HG02970 (cell line): ENCODE measurements around the gene KIAA0586.
"Not testable (repeated sequence)": the region's sequence is repeated elsewhere in the genome, so short reads cannot be mapped to it uniquely, and the experiment has no call there.

Experiments used
- ATAC-seq: cut with Tn5 transposase; IDR thresholded peaks from one replicate; pipeline ENCODE4 v1.9.1; 2021; ENCODE audit warnings: mild to moderate bottlenecking, moderate library complexity, moderate number of reproducible peaks; ENCODE audit not compliant: unreplicated experiment, low FRiP score

Gene KIAA0586

DNA sequence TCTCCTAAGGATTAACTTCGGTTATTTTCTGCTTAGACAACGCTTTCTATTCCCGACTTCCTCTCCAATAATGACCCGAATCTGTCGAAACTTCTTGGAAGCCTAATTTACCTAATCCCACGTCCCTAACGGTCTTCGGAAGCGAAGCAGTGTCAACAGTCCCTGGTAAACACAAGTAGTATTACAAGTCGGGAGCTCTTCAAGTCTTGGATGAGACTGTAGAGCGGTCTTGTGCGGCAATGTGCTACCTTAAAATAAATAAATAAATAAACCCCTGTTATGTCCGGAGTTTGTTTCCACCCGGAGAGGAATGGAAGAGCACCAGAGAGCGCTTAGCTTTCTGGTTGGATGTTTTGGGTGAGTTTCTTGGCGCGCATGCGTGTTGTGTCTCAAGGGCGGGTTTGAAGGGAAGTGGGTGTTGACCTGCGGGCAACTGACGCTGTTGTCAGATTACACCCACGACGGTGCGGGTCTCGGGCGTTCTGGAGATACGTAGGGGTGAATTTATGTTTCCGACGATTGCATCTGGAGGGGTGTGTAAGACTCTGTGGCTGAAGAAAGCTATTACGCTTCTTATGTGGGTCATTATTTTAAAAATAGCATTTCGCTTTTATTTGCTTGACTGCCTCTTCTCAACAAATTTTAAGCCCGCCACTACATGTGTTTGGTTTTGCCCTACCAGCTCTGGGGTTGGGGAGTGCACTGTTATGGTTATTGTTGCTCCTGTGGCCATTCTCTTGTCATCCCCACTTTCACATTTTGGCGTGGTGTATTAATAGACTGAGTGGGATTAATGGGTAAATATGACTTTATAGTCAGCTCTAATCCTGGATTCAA, at the start of gene KIAA0586, which contains the start of gene TIMM9:
Gene KIAA0586, plus strand, starts transcription at position 439 of the 837 bp plus-strand sequence. CDS start 546 bp downstream, outside the sequence.
Gene TIMM9, minus strand, starts transcription at position 251 of the 837 bp plus-strand sequence. CDS start 15,586 bp downstream, outside the sequence.
- peak; percentile 93 for ATAC-seq

DNA sequence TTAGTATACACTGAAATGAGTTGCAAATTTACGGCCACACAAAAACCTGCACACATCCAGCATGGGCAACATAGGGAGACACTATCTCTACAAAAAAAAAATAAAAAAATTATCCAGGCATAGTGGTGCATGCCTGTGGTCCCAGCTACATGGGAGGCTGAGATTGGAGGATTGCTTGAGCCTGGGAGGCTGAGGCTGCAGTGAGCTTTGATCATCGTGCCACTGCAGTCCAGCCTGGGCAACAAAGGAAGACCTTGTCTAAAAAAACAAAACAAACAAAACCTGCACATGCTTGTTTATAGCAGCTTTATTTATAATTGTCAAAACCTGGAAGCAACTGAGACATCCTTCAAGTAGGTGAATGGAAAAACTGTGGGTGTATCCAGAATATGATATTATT, 36.7 kb upstream of the KIAA0586 start:
- ATAC-seq: no peak

DNA sequence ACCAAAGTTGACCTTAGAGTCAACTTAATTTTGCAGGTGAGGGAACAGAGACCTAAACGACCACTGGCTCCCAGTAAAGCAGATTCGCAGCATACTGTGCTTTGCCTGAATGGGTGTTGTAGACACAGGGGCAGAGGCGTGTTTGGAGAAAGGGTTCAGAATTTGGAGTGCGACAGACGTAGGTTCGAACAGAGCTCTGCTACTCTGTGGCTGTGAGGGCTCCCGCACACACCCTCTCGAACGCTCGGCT, 32.0 kb upstream of the KIAA0586 start:
- ATAC-seq: no peak

DNA sequence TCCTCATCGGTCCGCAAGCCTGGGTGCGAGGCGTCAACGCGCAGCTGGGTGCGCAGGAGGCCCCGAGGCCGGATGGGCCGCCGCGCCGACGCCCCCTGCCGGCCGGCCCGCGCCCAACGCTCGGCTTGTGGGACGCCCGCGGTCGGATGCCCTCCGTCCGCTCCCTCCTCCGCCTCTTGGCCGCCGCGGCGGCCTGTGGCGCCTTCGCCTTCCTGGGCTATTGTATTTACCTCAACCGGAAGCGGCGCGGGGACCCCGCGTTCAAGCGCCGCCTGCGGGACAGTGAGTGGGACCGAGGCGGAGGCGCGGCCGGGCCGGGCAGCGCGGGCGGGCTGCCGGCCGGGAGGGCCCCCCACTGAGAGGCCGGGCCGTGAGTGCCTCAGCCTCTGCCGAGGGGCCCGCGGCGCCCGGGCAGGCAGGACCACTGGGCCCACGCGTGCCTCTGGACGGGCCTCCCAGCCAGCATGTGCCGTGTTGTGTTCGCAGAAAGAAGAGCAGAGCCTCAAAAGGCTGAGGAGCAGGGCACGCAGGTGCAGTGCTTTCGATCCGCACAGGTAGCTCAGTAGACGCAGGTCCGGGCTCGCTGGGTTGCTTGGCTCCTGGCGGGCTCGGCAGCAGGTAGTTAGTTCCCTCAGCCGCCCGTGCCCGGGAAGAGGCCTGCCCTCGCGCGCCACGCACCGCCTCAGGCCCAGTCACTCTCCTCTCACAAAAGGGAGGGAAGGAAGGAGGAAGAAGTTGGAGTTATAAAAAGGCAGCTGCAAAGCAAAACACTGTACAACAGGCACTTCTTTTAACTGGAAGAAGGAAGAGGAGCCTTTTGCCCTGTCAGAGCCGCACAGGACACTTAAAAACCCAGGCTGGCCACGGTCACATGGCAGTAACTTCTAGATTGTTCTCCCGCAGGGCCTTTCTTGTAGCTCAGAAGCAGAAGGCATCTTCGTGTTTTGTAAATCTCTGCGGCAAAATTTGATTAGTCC, 31.4 kb upstream of the KIAA0586 start, which contains the start of gene TOMM20L:
Gene TOMM20L, plus strand, starts transcription at position 119 of the 977 bp plus-strand sequence. Its CDS starts 28 bp downstream, at position 147.
- peak; percentile 90 for ATAC-seq

DNA sequence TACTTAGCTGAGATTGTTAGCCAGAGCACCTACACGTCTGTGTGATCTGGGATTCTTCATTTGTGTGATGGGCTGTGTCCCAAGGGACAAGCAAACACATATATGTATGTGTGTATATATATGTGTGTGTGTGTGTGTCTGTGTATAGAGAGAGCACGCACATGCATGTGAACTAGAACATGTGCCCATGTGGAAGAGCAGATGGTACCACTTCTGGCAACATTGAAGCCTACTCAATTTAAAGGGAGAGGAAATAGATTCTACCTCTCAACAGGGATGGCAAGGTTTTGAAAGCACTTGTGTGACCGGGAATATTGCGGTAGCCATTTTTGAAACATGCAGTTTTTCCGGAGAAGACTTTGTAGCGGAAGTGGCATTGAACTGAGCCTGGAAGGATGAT, 30.4 kb upstream of the KIAA0586 start:
- no peak for ATAC-seq

DNA sequence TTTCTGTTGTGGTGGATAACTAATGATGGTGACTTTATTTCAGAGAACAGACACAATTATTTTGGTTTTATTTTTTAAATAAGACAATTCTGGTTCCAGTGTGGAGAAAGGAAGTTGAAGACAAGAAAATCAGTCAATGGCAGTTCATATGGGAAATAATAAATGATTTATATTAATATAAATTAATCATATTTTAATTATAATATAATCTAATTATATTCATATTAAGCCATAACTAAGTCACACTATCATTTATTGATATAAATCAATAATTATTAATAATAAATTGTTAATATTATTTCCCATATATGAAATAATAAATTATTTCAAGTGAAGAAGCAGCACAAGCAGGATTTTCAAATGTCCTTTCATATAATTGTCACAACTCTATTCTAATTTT, 29.0 kb upstream of the KIAA0586 start:
- ATAC-seq: no peak

DNA sequence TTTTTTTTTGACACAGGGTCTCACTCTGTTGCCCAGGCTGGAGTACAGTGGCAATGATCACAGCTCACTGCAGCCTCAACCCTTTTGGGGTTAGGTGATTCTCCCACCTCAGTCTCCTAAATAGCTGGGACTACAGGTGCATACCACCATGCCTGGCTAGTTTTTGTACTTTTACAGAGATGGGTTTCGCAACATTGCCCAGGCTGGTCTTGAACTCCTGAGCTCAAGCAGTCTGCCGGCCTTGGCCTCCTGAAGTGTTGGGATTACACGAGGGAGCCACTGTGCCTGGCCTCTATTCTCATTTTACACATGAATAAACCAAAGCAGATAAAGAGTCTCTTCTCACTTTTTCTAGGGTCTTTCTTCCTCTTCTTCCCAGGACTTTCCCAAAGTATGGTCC, 28.6 kb upstream of the KIAA0586 start:
- ATAC-seq: no peak

DNA sequence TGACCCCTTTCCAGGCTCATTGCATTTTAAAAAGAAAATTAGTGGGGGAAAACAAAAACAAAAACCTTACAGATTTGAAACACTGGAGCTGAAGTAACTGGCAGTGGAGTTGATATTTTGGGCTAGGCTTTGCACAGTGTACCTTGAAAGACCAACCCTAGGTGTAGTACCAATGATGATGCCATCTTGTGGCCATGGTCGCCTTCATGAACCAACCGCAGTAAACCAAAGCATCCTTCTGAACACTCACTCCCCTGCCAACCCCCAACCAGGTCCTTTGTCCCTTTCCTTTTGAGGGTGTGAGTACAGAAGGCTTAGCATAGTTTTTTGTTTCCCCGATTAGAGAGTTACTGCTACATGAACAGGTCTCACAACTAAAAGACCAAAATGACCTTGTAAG, 25.9 kb upstream of the KIAA0586 start:
- no peak for ATAC-seq

DNA sequence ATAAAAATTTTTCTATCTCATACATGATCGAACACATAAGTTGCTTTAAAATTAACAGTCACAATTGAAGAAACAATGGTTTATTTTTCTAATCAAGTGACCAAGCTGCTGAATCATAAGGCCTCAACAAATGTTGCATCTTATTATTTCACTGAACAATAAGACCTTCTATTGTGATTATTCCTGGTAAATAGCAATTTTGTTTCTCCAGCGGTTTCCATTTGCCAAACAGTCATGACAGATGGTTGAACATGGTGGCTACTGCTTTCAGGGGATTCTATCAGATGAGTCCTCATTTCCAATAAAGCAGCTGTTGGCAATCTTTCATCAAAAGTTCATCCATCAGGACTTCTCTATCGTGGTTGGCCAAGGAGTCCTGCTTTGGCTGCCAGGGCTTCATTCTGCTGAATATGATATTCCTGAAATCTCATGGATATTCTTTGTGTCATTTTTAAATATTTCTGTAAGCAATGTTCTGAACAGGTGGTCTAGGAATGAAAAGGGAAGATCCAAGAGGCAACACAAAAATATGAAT, 18.8 kb upstream of the KIAA0586 start:
- no peak for ATAC-seq

DNA sequence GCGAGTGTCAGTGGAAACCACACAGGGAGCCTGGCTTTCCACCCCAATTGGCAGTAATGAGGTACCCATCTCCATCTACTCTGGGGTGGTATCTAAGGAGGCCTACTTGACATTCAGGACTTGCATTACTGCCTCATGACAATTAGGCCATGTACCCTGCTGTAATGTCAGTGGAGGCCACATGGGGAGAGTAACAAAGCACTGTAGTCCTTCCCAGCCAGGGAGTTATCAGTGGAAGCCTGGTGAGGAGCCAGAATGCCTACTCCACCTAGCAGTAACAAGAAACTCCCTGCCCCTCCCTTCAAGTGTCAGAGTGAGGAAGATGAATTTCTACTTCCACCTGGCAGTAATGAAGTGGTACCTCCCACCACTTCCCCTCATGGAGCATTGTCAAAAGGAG, 12.7 kb upstream of the KIAA0586 start:
- ATAC-seq: no peak

DNA sequence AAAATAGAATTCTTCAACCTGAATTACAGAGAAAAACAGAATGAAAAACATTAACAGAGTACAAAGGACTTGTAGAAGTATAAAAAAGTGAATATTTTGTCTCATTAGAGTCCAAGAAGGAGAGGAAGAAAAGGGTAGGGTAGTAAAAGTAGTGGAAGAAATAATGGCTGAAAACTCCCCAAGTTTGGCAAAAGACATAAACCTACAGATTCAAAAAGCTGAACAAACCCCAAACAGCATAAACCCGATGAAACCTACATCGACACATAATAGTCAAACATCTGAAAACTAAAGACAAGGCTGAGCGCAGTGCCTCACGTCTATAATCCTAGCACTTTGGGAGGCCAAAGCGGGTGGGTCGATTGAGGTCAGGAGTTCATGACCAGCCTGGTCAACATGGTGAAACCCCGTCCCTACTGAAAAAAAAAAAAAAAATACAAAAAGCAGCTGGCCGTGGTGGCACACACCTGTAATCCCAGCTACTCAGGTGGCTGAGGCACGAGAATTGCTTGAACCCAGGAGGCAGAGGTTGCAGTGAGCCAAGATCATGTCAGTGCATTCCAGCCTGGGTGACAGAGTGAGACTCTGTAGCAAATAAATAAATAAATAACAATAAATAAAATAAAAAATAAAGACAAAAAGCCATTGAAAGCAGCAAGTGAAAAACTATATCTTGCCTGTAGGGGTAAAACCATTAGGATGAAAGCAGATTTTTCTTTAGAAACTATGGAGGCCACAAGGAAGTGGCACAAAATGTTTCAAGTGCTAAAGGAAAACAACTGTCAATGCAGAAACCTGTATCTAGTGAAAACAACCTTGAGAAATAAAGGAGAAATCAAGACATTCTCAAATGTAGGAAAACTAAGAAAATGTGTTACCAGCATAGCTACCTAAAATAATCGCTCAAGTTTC, 11.6 kb upstream of the KIAA0586 start:
- no peak for ATAC-seq

DNA sequence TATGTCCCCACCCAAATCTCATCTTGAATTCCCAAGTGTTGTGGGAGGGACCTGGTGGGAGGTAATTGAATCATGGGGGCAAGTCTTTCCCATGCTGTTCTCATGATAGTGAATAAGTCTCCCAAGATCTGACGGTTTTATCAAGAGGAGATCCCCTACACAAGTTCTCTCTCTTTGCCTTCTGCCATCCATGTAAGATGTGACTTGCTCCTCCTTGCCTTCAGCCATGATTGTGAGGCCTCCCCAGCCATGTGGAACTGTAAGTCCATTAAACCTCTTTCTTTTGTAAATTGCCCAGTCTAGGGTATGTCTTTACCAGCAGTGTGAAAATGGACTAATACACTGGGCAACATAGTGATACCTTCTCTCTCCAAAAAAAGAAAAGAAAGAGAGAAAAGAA, 10.6 kb upstream of the KIAA0586 start:
- not testable (repeated sequence) for ATAC-seq

DNA sequence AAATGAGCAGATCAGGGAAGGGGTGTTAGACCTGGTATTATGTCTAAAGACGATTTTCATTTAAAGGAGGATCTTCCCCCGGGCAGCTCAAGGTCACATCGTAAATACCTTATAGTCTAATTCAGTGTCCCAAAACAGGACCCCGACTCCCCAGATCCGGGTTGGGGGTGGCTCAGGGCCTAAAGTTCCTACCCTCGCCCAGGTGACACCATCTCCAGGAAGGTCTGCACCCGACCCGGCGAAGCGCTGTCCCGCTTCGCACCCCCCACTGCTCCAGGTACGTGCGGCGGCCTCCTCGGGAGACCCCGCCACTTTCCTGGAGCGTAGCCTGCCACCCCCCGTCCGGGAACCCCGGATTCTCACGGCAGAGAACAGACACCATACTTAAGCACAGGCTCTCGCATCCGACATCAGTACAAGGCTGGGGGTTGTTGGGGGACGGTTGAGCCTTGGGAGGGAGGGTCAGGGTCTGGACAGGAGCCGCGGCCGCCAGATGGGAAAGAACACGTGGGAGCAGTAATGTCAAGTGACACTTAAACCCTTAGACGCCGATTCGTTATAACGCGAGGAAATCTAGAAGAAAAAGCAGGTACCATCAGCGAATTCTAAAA, 744 bp upstream of the KIAA0586 start:
- no peak for ATAC-seq

DNA sequence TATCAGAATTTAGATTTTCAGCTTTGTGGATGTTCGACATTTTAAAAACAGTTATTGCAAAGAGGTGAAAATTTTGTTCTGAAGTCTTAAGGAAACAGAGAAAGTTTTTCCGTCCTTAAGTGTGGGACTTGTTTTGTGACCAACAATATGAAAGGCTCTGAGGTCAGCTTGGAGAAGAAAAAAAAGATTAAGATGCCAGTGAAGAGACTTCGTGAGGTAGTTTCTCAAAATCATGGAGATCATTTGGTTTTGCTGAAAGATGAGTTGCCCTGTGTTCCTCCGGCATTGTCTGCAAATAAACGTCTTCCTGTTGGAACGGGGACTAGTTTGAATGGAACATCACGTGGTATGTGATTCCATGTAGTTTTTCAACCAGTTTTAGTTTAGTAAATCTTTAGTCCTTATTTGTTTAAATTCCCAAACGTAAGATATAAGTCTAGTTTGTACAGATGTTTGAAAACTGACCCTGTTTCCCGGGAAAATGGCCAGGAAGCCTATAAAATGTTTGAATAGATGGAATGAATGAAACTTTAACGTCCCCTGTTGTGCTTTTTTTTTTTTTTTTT, 682 bp downstream of the KIAA0586 start:
- ATAC-seq: no peak

DNA sequence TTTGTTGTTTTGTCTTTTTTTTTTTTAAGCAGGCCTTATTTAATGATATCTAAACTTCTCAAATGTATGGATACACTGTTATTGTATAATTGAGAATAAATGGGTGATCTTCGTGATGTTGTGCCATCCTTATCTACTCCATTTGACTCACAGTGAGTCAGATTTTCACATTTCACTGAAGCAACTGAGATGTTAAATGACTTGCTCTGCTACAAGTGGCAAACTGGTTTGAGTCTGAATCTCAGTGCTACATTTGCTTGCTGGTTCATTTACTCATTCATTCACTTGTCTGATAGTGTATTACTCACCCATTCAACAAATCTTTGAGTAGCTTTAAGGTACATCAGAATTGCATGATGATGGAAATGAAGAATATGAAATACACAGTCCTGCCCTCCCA, 2.6 kb downstream of the KIAA0586 start:
- no peak for ATAC-seq

DNA sequence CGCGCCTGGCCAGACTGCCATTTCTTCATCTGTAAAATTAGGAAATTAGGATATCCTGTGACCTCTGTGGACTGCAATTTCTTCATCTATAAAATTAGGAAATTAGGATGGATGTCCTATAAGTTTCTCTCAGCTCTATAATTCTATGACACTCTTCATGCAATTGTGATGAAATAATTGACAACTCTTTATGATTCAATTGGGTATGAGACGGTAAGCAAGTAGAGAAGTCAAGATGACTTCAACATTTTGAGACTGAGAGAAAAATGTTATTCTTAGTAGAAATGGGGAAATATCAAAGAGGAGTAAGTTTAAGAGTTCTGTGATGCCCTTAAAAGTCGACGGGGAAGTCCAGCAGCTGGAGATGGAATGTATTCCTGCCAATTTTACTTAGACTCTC, 12.0 kb downstream of the KIAA0586 start:
- no peak for ATAC-seq

DNA sequence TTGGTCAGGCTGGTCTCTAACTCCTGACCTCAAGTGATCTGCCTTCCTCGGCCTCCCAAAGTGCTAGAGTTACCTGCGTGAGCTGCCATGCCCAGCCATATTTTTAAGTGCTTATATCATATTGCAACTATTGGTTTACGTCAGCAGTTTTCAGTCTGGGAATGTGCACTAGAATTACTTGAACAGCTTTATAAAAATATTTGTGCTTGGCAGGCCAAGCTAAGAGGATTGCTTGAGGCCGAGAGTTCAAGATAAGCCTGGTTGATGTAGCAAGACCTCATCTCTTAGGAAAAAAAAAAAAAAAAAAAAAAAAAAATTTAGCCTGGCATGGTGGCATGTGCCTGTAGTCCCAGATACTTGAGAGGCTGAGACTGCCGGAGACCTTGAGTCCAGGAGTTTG, 17.1 kb downstream of the KIAA0586 start:
- ATAC-seq: no peak

DNA sequence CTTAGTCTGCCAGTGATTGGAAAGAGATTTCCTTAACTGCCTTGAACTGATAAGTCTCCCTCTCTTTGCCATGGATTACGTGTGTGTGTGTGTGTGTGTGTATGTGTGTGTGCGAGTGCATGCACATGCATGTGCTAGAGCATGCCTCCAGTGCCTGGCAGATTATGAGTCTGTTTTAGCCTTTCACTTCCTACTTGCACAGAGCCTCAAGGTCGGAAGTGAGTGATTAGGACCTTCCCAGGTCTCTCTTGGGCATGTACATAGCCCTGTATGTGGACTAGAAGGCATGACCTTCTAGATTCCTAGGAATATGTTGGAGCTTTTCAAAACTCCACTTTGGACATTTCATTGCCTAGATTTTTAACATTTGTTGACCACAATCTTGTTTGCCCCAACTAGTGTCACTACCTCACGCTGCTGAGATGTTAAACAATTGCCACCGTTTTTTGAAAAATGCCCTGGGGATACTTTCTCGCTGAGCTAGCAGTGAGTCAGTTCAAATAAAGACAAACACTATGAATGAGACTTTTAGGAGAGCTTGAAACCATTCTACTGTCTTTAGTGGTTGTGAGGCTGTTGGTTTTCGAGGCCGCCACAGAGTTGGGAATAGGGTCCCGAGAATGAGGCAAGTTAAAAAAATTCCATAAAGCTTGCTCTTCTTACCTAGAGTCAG, 28.2 kb downstream of the KIAA0586 start:
- ATAC-seq: no peak

DNA sequence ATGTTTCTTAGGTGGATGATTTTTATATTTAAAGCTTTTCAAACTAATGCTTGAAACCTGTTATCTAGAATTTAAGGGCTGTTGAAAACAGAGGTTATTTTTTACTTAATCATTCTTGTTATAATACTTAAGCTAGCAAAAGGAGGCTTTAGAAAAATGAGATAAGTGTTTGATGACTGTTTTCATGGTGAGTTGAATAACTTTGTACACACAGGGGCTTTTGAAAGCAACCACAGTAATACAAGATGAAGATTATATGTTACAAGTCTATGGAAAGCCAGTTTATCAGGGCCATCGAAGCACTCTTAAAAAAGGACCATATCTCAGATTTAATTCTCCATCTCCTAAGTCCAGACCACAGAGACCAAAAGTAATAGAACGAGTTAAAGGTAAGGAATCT, 33.3 kb downstream of the KIAA0586 start:
- ATAC-seq: no peak
